HG03432 (cell line): ENCODE results near the gene CENPF.
"Not testable (repeated sequence)": the region's sequence is repeated elsewhere in the genome, so short reads cannot be mapped to it uniquely, and the experiment has no call there.

Experiments
- ATAC-seq: cut with Tn5 transposase; IDR thresholded peaks from one replicate; pipeline ENCODE4 v1.9.1; 2021; ENCODE audit warnings: mild to moderate bottlenecking, moderate library complexity; ENCODE audit not compliant: unreplicated experiment

Gene CENPF

DNA sequence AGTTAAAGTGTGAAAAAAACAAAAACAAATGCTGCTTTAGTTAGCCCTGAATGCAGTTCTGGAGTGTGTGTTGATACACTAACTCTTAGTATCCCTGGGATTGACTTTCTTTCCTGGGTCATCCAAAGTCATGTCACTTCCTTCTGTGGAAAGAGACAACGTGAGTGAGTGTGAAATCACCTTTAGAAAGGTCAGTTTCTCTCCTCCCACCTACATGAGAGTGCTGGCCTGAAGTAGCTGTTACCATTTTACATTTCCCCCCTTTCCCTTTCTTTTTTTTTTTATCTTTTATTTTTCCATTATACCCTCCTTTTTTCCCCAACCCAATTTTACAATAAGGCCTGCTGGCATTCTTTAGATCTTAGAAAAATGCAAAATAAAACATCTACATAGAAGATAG, 55.2 kb downstream of the CENPF start:
- ATAC-seq: no peak

DNA sequence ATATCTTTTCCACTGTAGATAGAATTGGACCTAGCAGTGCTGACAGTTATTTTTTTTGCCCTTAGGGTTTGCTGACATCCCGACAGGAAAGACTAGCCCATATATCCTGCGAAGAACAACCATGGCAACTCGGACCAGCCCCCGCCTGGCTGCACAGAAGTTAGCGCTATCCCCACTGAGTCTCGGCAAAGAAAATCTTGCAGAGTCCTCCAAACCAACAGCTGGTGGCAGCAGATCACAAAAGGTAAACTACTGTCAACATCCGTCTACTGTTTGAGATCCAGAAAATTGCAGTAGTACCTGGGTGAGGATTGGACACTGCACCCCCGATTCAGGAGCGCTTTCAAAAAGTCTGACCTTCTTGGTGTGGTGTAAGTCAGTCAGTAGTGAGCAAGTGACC, 55.8 kb downstream of the CENPF start:
- no peak for ATAC-seq

DNA sequence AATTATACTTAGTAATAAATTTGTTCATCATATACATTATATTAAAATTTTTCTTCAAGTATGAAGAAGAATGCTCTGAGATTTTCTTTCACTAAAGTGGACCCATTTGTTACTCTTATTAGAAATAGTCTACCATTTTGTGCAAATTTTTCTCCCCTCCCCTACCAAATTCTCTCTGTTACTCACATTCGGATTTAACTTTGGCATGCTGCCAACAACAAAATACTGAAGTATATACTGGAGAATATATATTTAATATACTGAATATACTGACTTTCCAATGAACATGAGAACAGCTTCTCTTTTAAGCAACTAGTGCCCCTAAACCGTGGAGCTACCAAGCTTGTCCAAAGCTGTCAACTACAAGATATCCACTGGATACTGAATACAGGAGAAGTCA, 57.2 kb downstream of the CENPF start:
- ATAC-seq: no peak

DNA sequence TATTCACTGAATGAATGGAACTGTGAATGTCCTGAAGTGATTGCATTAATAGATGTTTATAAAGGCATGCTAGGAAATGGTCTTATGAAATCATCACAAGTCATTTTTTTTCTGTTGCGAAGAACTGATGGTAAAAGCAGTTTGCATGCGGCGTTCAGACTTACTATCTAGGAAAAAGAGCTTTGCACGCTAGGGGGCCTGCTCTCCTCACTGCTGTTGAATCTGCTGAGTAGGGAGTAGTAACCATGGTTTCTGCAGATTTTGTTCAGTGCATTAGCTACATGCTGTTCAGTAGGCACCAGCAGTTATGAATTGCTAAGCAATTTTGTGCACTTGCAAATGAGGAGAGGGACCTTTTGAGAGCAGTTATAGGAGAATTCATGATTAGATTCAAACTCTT, 57.9 kb downstream of the CENPF start:
- ATAC-seq: no peak

DNA sequence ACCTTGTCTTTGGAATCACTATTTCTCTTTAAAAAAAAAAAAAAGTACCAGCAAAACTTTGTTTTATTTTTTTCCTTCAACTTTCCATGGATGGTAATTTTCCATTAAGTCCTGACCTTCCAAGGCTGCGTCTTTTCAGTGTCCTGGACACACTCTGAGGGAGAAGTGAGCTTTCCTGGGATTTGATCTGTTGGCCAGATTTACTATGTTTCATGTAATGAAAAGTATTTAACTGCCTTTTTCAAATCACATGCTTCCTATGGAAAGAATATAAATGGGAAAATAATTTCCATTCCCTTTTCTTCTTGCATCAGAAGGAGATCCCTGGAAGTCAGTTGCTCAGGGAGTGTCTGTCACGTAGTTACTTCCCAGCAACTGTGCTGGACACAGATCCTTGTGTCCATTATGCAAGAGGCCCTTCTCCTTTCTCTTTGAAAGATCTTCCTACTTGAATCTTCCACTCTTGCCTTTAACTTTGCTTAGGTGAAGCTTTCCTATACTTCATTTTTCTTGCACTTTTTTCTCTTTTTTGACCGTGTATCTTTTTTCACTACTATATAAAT, 59.3 kb downstream of the CENPF start:
- ATAC-seq: no peak

DNA sequence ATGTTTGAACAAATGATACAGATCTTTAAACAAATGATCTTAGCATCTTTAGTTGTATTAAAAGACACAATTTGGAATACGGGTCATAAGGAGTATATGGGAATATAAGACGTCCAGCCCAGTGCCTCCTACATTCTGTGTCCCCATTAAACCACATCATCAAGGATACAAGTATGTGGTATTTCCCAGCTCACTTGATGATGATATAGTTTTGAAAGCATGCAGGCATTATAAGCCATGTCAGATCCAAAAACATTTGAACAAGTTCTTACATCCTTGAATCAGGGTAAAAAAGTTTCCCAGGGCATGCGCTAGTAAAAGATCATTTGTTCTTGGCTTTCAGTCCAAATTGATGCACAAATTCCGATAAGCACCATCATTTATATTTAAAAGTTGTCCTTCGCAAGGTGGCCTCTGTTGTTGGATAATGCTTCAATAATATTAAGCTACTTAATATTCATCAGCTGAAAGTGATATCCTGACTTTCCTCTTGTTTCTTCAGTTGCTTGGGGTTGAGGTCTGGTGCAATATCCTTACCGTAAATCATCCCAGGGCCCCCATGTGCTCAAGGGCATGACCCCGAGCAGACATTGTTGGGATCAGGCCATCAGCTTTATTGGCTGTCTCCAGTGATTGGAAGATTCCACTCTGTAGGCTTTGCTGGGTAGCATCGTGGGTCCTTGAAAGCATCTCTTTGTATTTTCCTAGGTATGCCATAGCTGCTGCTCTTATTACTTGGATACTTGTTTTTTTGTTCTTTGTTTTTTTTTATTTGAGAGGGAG, 61.8 kb downstream of the CENPF start:
- ATAC-seq: no peak

DNA sequence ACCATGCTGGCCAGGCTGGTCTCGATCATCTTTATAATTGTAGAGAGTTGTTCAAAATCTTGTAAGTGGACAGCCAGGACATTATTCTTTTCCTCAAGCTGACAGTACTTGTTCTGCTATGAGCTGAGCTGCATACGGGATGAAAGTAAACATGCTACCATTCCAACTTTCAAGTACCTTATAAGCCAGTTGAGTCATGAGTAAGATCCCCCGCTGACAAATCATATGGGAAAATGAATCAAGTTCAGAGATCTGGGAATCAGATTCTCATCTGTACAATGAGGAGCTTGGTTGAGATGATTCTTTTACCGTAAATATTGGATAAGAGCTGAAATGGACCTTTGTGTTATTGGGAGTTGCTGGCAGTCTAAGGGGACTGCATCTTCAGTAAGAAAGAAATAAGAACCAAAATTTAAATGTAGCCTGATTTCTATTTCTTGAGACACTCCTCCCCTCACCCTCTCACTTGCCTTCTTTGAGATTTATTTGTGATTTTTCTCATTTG, 62.7 kb downstream of the CENPF start:
- ATAC-seq: no peak

DNA sequence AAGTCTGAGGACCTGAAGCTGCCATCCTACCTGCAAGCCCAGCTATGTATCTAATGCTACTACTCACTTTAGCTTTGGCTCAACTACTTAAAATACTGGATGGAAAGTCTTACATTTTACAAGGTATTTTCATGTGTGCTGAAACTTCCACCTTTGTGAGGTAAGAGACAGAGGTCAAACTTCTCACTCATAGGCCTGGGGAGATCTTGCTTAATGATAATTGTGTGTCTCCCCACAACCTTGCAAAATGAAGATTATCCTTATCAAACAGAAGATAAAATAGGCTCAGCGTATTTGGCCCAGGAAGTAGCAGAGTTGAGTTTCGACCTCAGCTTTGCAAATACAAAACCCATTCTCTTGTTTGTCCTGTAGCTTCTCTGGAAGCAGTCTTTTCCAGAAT, 63.7 kb downstream of the CENPF start:
- ATAC-seq: no peak

DNA sequence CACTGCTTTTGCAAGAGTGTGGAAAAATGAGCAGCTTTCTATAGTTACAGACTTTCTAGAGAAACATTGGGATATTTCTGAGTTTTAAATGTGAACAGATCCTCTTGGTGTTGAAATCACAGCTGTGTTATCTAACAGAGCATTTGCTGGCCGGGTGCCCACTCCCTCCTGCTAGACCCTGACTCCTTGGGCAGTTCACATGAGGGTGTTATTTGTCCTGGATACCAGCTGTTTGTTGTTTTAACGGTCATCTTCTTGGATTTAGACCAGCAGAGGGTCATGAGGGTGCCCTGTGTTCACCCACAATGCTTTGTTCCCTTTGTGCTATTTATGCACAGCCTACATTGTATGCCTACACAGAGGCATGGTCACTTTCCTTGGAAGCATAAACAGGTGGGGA, 67.1 kb downstream of the CENPF start:
- no peak for ATAC-seq

DNA sequence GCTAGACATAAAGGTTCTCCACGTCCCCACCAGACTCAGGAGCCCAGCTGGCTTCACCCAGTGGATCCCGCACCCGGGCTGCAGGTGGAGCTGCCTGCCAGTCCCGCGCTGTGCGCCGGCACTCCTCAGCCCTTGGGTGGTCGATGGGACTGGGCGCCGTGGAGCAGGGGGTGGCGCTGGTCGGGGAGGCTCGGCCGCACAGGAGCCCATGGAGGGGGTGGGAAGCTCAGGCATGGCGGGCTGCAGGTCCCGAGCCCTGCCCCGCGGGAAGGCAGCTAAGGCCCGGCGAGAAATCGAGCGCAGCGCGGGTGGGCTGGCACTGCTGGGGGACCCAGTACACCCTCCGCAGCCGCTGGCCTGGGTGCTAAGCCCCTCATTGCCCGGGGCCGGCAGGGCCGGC, 70.0 kb downstream of the CENPF start:
- not testable (repeated sequence) for ATAC-seq

DNA sequence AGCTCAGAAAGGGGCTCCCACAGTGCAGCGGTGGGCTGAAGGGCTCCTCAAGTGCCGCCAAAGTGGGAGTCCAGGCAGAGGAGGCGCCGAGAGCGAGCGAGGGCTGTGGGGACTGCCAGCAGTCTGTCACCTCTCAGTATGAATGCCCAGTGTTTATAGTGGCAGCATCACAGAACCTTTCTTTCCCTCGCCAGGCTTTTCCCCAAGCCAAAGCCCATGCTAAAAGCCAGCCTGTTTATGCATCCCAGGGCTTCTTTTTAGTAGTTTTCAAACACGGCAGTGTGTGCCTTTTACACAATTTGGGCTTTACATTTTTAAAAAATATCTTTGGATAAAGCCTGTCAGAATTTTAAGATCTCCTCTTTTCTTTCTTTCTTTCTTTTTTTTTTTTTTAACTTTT, 70.6 kb downstream of the CENPF start:
- no peak for ATAC-seq

DNA sequence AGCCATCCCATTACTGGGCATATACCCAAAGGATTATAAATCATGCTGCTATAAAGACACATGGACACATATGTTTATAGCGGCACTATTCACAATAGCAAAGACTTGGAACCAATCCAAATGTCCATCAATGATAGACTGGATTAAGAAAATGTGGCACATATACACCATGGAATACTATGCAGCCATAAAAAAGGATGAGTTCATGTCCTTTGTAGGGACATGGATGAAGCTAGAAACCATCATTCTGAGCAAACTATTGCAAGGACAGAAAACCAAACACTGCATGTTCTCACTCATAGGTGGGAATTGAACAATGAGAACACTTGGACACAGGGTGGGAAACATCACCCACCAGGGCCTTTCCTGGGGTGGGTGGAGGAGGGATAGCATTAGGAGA, 72.5 kb downstream of the CENPF start:
- ATAC-seq: not testable (repeated sequence)

DNA sequence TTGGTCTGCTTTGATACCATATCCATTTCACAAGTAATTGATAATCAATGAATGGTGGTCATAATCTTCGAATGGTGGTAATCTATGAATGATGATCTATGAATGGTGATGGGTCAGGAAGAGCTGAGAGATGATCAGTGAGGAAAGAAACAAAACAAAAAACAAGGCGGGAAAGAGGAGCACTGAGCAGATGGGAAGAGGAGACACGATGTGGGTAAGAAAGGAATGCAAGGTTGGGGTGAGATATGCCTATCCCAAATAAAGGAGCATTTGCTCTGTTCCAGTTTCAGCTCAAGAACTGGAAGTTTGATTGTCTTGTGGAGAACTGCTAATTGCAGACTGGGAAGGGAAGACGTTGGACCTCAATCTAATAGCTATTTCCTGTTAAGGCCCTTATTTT, 73.8 kb downstream of the CENPF start:
- no peak for ATAC-seq

DNA sequence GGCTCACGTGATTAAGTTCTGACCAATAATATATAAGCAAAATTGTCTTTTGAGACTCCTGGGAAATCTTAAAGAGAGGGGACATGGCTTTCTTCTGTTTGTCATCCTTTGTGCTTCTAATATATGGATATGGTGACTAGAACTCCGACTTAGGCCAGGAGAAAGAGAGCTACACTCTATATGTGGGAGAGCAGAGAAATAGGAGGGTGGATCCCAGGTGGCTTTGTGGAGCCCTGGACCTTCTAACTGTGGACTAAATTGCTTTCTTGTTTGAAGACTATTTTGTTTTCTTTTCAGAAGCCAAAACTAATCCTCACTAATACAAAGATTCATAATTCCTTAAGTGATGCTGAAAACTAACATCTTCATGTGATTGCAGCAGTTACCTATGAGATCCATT, 75.0 kb downstream of the CENPF start:
- ATAC-seq: no peak

DNA sequence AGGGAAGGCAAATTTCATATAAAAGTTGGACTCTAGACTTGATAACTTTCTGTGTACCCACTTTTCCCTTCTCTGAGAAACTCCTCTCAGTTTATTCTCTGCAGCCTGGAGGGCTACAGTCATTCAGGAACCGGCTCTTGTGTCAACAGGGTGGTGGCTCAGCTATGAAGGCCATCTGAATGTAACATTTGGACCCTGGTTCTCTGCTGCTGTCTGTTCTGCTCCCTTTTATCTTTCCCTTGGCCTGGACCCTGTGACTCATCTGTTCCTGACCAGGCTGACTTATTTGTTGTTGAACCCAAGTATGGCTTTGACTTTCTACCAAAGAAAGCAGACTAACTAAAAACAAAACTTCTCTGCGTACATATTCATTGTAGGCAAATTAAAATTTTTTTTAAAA, 75.4 kb downstream of the CENPF start:
- no peak for ATAC-seq

DNA sequence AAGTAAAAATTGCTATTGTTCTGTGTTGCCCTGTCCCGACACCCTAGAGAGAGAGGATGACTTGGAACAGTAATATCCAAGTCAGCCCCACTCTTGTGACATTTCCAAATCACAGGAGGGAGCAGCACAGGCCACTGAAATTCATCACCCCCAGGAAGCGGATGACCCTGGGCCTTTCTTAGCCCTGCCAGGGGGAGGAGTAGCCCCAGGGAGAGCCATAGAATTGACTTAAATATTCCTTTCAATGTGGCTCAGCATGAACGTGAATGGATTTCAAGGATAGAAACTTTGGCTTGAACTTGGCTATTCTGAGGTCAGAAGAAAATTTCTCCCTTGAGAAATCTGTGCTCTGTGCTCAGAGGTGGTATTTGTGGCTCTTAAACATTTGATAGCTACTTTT, 80.6 kb downstream of the CENPF start:
- no peak for ATAC-seq

DNA sequence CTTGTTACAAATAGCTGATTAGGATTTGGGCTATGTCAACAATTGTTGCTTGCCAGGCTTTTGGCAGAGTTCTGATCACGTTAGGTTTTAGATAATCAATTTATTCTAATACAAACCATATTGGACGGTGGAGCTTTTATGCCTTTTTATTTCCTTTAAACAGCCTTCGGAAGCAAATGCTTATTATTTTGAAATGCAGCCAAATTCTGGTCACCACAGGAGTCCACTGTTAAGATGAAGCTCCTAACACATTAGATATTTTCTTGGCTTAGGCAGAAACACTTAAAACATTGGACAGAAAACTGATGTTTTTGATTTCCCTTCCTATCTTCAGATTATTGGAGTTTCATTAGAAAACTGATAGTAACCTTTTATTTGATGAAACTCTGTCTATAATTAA, 82.9 kb downstream of the CENPF start:
- no peak for ATAC-seq

DNA sequence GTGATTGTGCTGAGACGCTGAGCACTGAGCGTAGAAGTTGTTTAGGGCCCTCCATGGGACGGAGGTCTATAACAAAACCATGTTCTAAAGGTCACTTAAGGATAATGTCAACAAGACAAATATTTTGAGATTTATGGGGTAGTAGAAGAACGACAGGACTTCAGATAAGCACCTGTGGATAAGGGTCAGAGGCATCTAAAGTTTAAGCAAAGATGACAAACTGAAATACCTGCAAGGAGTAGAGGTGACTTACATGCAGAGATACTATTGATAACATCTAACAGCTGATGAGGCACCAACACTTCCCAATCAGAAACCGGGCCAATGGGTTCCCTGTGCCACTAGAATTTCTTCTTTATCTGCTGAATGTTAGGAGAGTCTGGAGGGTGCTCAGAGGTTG, 83.5 kb downstream of the CENPF start:
- no peak for ATAC-seq

DNA sequence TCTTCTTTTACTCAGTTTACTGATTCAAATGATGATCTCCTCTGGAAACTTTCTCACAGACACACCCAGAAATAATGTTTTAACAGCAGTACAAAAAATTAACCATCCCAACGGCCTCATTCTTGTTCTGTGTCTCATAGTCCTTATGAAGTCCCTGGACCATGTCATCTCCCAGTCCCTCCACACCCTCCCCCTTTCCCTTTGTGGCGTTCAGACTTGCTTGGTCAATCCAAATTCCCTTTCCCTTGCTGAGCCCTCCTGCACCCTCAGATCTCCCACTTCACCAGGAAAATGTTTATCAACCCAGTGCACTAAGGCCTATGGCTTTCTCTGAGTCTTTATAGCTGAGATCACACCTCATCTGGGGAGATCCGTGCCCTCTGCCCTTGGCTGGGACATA, 85.9 kb downstream of the CENPF start:
- ATAC-seq: no peak

DNA sequence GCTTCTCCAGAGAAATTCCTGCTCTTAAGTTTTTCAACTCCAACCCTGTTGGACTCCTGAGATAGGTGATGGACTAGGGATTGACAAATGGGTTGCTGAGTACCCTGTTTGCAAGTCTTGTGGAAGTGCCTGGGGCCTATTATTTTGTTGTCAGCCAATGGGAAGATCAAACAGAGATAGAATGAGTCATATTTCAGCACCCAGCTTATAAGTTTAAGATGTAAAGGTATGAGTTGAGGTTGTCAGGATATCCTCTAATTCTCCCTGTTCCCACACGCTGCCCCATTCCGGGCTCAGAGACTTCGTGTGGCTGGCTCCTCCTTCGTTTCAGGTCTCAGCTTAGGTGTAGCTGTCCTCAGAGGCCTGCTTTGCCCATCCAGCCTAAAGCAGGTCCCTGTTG, 91.8 kb downstream of the CENPF start:
- ATAC-seq: no peak

DNA sequence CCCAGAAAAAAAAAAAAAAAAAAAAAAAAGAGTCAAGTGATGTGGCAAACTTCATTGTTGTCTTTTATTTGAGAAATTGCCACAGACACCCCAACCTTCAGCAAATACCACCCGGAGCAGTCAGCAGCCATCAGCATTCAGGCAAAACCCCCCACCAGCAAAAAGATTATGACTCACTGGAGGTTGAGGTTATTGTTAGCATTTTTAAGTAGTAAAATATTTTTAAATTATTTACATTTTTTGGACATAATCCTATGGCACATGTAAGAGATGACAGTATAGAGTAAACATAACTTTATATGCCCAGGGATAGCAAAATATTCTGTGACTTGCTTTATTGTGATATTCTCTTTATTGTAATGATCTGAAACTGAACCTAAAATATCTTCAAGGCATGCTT, 95.6 kb downstream of the CENPF start:
- ATAC-seq: no peak

DNA sequence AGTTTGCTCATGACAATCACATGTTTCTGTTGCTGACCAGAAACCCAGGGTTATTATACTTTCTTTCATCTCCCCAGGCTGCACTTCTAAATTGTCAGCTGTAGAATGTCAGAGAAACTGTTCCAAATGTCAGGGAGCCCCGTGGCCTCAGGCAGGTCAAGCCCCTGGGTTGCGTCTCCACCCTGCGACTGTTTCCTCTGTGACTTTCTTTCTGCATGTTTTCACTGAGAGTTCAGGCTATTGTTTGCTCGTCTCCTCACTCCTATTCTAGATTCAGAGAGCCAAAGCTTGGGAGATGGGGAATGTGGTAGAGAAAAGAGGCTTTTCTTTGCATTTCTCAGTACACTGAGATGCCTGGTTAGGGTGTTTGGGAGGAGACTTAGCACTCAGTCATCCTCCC, 97.4 kb downstream of the CENPF start:
- ATAC-seq: no peak

DNA sequence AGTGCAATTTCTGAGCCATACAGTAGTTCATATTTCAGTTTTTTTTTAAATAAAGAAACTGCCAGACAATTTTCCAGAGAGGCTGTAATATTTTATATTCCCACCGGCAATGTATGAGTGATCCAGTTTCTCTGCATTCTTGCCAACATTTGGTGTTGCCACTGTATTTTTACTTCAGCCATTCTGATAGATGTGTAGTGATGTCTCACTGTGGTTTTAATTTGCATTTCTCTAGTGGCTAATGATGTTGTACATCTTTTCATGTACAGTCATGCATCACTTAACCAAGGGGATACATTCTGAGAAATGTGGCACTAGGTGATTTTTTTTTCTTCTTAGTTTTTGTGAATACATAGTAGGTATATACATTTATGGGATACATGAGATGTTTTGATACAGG, 99.6 kb downstream of the CENPF start:
- no peak for ATAC-seq
